ENCODE measurements around the gene HIVEP3.

DNA sequence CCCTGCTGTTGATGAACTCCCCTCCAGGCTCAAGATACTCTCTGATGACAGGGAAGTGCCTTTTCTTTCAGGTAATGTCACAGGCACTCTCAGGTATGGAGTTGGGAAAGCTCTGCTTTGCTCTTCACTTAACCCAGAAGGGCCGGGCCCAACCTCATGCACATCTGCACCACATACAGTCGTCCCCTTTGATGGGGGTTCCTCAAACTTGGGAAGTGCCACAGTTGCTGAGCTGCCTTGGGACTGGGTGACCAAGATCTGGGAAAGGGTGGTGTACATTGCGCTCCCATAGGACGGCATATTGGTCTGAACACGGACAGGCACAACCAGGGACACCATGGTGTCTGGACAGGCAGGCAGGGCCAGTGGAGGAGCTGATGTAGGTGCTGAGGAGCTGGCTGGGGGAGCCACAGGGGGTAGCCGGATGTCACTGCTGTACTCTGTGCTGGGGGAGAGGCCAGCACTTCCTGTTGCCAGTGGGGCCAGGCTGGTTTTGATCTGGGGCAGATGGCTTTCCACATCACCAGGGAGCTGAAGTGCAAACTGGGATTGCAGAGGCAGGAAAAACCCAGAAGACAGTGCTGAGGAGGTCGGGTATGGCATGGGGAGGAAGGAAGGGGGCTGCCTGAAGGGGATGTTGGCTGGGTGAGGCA is 338.1 kb downstream of the HIVEP3 start:
- TF ChIP-seq, protein P1, sequence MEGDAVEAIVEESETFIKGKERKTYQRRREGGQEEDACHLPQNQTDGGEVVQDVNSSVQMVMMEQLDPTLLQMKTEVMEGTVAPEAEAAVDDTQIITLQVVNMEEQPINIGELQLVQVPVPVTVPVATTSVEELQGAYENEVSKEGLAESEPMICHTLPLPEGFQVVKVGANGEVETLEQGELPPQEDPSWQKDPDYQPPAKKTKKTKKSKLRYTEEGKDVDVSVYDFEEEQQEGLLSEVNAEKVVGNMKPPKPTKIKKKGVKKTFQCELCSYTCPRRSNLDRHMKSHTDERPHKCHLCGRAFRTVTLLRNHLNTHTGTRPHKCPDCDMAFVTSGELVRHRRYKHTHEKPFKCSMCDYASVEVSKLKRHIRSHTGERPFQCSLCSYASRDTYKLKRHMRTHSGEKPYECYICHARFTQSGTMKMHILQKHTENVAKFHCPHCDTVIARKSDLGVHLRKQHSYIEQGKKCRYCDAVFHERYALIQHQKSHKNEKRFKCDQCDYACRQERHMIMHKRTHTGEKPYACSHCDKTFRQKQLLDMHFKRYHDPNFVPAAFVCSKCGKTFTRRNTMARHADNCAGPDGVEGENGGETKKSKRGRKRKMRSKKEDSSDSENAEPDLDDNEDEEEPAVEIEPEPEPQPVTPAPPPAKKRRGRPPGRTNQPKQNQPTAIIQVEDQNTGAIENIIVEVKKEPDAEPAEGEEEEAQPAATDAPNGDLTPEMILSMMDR (IDR thresholded peaks at IDR 0.05) = no peak
- no peak for TF ChIP-seq POLR2A (IDR thresholded peaks at IDR 0.05)

Data from body of pancreas (tissue), 4 donors.